HFFc6 (cell line): ENCODE measurements around the gene HOXA3. TPM values are rescaled to one million over a fixed set of nuclear protein-coding genes. Genes with fewer than 3 reads are reported as not detected.

ENCODE experiments used
- DNase-seq: peaks from one replicate; pipeline ENCODE4 v3.0.0-alpha.2; 2018
- H3K27ac Mint-ChIP-seq: 2 replicates; pipeline ENCODE4 v1.8.0; 2020; ENCODE audit warnings: mild to moderate bottlenecking, mixed read lengths
- H3K27me3 Mint-ChIP-seq: 2 replicates; pipeline ENCODE4 v1.8.0; 2021; ENCODE audit warnings: mild to moderate bottlenecking, moderate library complexity, mixed read lengths; ENCODE audit not compliant: insufficient read depth
- H3K36me3 Mint-ChIP-seq: 2 replicates; pipeline ENCODE4 v1.8.0; 2021; ENCODE audit warnings: low read depth, mixed read lengths
- H3K4me1 Mint-ChIP-seq: 2 replicates; pipeline ENCODE4 v1.8.0; 2020; ENCODE audit warnings: low read depth, mixed read lengths
- H3K4me3 Mint-ChIP-seq: 2 replicates; pipeline ENCODE4 v1.8.0; 2020; ENCODE audit warnings: mild to moderate bottlenecking, moderate library complexity, mixed read lengths
- H3K9me3 Mint-ChIP-seq: 2 replicates; pipeline ENCODE4 v1.8.0; 2020; ENCODE audit warnings: mild to moderate bottlenecking, mixed read lengths
- CTCF ChIP-seq: fragments of 200-600 bp; sonication (generic); IDR thresholded peaks from 2 replicates; pipeline ENCODE4 v1.5.0; 2021; ENCODE audit warnings: antibody characterized with exemption, mild to moderate bottlenecking
- long read RNA-seq: library from polyadenylated mRNA; unstranded; transcript quantifications from one replicate; pipeline ENCODE4 v2.0.0, GENCODE V29; 2019
- total RNA-seq, 6 experiments: library from RNA; stranded (reverse); fragmentation: NEBNext Ultra II Directional; extraction: Animal tissue kit (Norgen Biotek cat#: 25700); gene quantifications; 2 replicates in 1 of 6; 3 replicates in 5 of 6; pipeline ENCODE4 v1.2.3, GENCODE V29; 2021

HOXA3 gene
- 1 to 10 TPM in 3 of 6 experiments, under 1 TPM in 3; 0.33 to 1.9 (median 1.1) TPM for total RNA-seq
- long read RNA-seq, result 0 reads

- Mint-ChIP-seq H3K27ac (peak within 1 kb of the TSS; percentile 91), H3K27me3 (peaks cover 11% of the 10 kb centered on the region), H3K36me3 (peaks cover 5% of the 10 kb centered on the region), H3K9me3 (no peaks in the 10 kb centered on the region), H3K4me3 (peak within 1 kb of the TSS; percentile 91), H3K4me1 (peaks cover 66% of the 10 kb centered on the region)
- no peak for TF ChIP-seq CTCF
- peak; percentile 86 for DNase-seq
Measured at GRCh38 chr7:27151931-27152815, at the start of gene HOXA3. Gene HOXA3, minus strand, starts transcription at chr7:27152583. Its CDS starts 41,943 bp downstream, at chr7:27110640.

GRCh38 chr7:27201580-27202017 lies 49.2 kb upstream of the HOXA3 start:
- Mint-ChIP-seq H3K27ac (no peak overlapping the region), H3K9me3 (no peaks in the 10 kb centered on the region), H3K36me3 (peaks cover 20% of the 10 kb centered on the region), H3K27me3 (peaks cover 6% of the 10 kb centered on the region), H3K4me3 (no peak overlapping the region), H3K4me1 (peaks cover 16% of the 10 kb centered on the region)
- no peak for TF ChIP-seq CTCF
- DNase-seq, result no peak

GRCh38 chr7:27200761-27201579 lies 48.6 kb upstream of the HOXA3 start:
- H3K27me3 Mint-ChIP-seq, result peaks cover 3% of the 10 kb centered on the region
- H3K27ac Mint-ChIP-seq, result peak overlapping the region; percentile 77
- no peak for TF ChIP-seq CTCF
- no peaks in the 10 kb centered on the region for H3K9me3 Mint-ChIP-seq
- H3K4me1 Mint-ChIP-seq, result peaks cover 22% of the 10 kb centered on the region
- no peak for DNase-seq
- peaks cover 23% of the 10 kb centered on the region for H3K36me3 Mint-ChIP-seq
- H3K4me3 Mint-ChIP-seq, result peak overlapping the region; percentile 91

GRCh38 chr7:27199849-27200760 lies 47.7 kb upstream of the HOXA3 start, which contains the start of gene HOXA13:
Gene HOXA13, minus strand, starts transcription at chr7:27200091. Its CDS starts 14 bp downstream, at chr7:27200077.
- Mint-ChIP-seq H3K9me3 (no peaks in the 10 kb centered on the region), H3K4me1 (peaks cover 31% of the 10 kb centered on the region), H3K4me3 (peak within 1 kb of the TSS; percentile 93), H3K27me3 (peaks cover 1% of the 10 kb centered on the region), H3K36me3 (peaks cover 24% of the 10 kb centered on the region), H3K27ac (peak within 1 kb of the TSS; percentile 84)
- no peak for TF ChIP-seq CTCF
- DNase-seq, result no peak
